ENCODE data around the gene SPIN2B.

The SPIN2B gene

GRCh38 chrX:57070185-57070984 is 51.0 kb downstream of the SPIN2B start:
- no peak for DNase-seq (ENCODE audit: low spot score)
